Body of pancreas (tissue), 4 donors: ENCODE results near the gene LEFTY1. TPM values are rescaled to one million over a fixed set of nuclear protein-coding genes. Genes with fewer than 3 reads are reported as not detected.
"Not testable (repeated sequence)": the region's sequence is repeated elsewhere in the genome, so short reads cannot be mapped to it uniquely, and the experiment has no call there.

Experiments
- ATAC-seq: fragments of 150-250 bp; one replicate; pipeline ENCODE4 v1.9.1; 2016
- DNase-seq, 4 donors: peaks; one replicate each; pipeline ENCODE4 v3.0.0-alpha.2; 2019
- H3K27ac ChIP-seq, 4 donors: fragments of 200-600 bp; sonication (generic); 1 replicate in 3 of 4; 2 replicates in 1 of 4; pipeline versions ENCODE4 v1.5.1 to v1.6.1; 2016 to 2019; ENCODE audit warnings: mild to moderate bottlenecking in 1 of 4, mixed read lengths in 1 of 4, moderate library complexity in 1 of 4
- H3K27me3 ChIP-seq, 2 donors: fragments of 200-600 bp; sonication (generic); one replicate each; pipeline ENCODE4 v1.6.0; 2016; ENCODE audit warnings: mild to moderate bottlenecking in 1 of 2
- H3K36me3 ChIP-seq, 2 donors: fragments of 200-600 bp; sonication (generic); replicated peaks in 1 of 2; 2 replicates each; pipeline ENCODE4 v1.5.1; 2016; ENCODE audit warnings: low read depth in 2 of 2; ENCODE audit not compliant: insufficient read depth in 1 of 2
- H3K4me1 ChIP-seq: fragments of 200-600 bp; sonication (generic); one replicate; pipeline ENCODE4 v1.6.0; 2016
- H3K4me3 ChIP-seq, 2 donors: fragments of 200-600 bp; sonication (generic); 1 replicate in 1 of 2; 2 replicates in 1 of 2; pipeline ENCODE4 v1.5.1; 2016 to 2019
- H3K9me3 ChIP-seq, 3 donors: fragments of 200-600 bp; sonication (generic); 1 replicate in 2 of 3; 2 replicates in 1 of 3; pipeline ENCODE4 v1.5.1; 2016
- CTCF ChIP-seq, 7 experiments: fragments of 450-650 bp in 4 of 7; fragments of 200-600 bp in 3 of 7; sonication (generic) in 3 of 7; IDR thresholded peaks; one replicate each; pipeline ENCODE4 v1.5.1; 2016 to 2019; ENCODE audit warnings: antibody characterized with exemption in 7 of 7
- POLR2A ChIP-seq, 3 donors: fragments of 450-650 bp; IDR thresholded peaks; one replicate each; pipeline ENCODE4 v1.6.1; 2016; ENCODE audit warnings: antibody characterized with exemption in 3 of 3, mild to moderate bottlenecking in 2 of 3
- WGBS, 2 donors: methylation state at CpG; one replicate each; pipeline ENCODE4 v1.1.5; 2017; 5-methylcytosine and 5-hydroxymethylcytosine counted together
- intact Hi-C: fragments of 100-400 bp; cut with DNase I; formaldehyde crosslinking; loops from one replicate; pipeline ENCODE4 v1.15.1; 2023
- total RNA-seq, 2 donors: library from RNA; depleted of rRNA; stranded (reverse); fragments of >200 nt; gene quantifications; one replicate each; pipeline ENCODE4 v1.1.0, GENCODE V29; 2016

LEFTY1 gene
- total RNA-seq, 2 donors from 2014 or later = 138 to 153 TPM

GRCh38 chr1:225933072-225933471 lies 44.1 kb upstream of the LEFTY1 start:
- no peak for DNase-seq
- no peaks in the 10 kb centered on the region for H3K9me3 ChIP-seq
- 69 to 84% methylated on average over 2 of the region's 2 CpGs for WGBS, 2 donors

GRCh38 chr1:225931270-225932136 lies 42.6 kb upstream of the LEFTY1 start:
- Histone ChIP-seq H3K36me3 (no peaks in the 10 kb centered on the region), H3K4me3 (no peak overlapping the region), H3K4me1 (no peaks in the 10 kb centered on the region), H3K9me3 (no peaks in the 10 kb centered on the region), H3K27ac (no peak overlapping the region), H3K27me3 (no peaks in the 10 kb centered on the region)
- ATAC-seq = no peak
- DNase-seq = no peak
- 81 to 83% methylated on average over 5 of the region's 5 CpGs for WGBS, 2 donors
- TF ChIP-seq POLR2A (IDR thresholded peaks at IDR 0.05) (no peak), CTCF (IDR thresholded peaks at IDR 0.05) (no peak)
- intact Hi-C loops = no loop called here

More at GRCh38 chr1:225933072-225933471, 44.1 kb upstream of the LEFTY1 start:
- Histone ChIP-seq H3K4me3 (no peak overlapping the region), H3K4me1 (no peaks in the 10 kb centered on the region), H3K27me3 (no peaks in the 10 kb centered on the region), H3K27ac (no peak overlapping the region), H3K36me3 (no peaks in the 10 kb centered on the region)
- TF ChIP-seq POLR2A (IDR thresholded peaks at IDR 0.05) = no peak
- TF ChIP-seq CTCF (IDR thresholded peaks at IDR 0.05) = no peak
- intact Hi-C loops = no loop called here
- ATAC-seq = no peak

- no peak for TF ChIP-seq POLR2A (IDR thresholded peaks at IDR 0.05)
- TF ChIP-seq CTCF (IDR thresholded peaks at IDR 0.05) = no peak
- intact Hi-C loops = no loop called here
- H3K4me1 ChIP-seq = no peaks in the 10 kb centered on the region
- DNase-seq (no peak), ATAC-seq (no peak)
- 93 to 97% methylated on average over 2 of the region's 2 CpGs for WGBS, 2 donors
- H3K9me3 ChIP-seq = no peaks in the 10 kb centered on the region
- no peak overlapping the region for H3K4me3 ChIP-seq
- H3K27ac ChIP-seq = no peak overlapping the region
- H3K36me3 ChIP-seq = no peaks in the 10 kb centered on the region
- H3K27me3 ChIP-seq = no peaks in the 10 kb centered on the region
These were observed 41.6 kb upstream of the LEFTY1 start for GRCh38 chr1:225930566-225930965.

GRCh38 chr1:225929462-225929861 lies 40.5 kb upstream of the LEFTY1 start:
- H3K4me1 ChIP-seq, DNase-seq, H3K27me3 ChIP-seq, H3K27ac ChIP-seq, ATAC-seq, H3K36me3 ChIP-seq, H3K9me3 ChIP-seq, H3K4me3 ChIP-seq, intact Hi-C loops: not testable (repeated sequence)
- 97% methylated on average over 3 of the region's 3 CpGs for WGBS, 2 donors

- Histone ChIP-seq H3K4me3 (no peak overlapping the region), H3K27me3 (no peaks in the 10 kb centered on the region), H3K27ac (no peak overlapping the region), H3K36me3 (no peaks in the 10 kb centered on the region), H3K4me1 (peaks cover 7% of the 10 kb centered on the region), H3K9me3 (no peaks in the 10 kb centered on the region)
- TF ChIP-seq CTCF (IDR thresholded peaks at IDR 0.05) (no peak), POLR2A (IDR thresholded peaks at IDR 0.05) (no peak)
- DNase-seq = no peak
- no peak for ATAC-seq
- intact Hi-C loops = no loop called here
- WGBS, 2 donors = 74 to 83% methylated on average over 14 of the region's 14 CpGs
These were observed 39.5 kb upstream of the LEFTY1 start for GRCh38 chr1:225928186-225929175.
